Measurements from ENCODE around the gene SP5.
A peak's percentile ranks its signal among the peaks of the same experiment; 100 is the strongest.
"Not testable (repeated sequence)": the region's sequence is repeated elsewhere in the genome, so short reads cannot be mapped to it uniquely, and the experiment has no call there.

SP5 gene

GRCh38 chr2:170715062-170715931, at the start of gene SP5:
Gene SP5 (plus strand): TSS chr2:170715337. CDS start chr2:170715513, 176 bp downstream.
- peak; percentile 55 for DNase-seq

DNA sequence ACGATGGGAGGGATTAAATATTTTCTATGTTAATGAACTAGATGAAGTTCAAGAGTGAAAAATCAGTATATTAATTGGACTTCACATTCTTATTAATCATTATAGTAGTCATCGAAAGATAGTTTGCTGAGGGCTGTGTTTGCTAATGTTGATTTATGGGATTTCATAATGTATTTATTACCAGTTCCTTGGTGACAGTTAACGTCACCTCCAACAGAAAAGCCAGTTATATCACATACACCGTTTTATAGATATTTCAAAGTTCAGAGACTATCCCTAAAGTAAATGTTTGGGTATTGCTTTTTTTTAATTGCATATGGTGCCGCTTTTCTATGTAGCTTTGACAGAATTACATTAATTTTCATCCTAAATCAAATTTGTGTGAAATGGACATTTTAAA, 49.4 kb upstream of the SP5 start:
- no peak for DNase-seq

- DNase-seq: no peak
Observed at GRCh38 chr2:170669909-170670308, 45.2 kb upstream of the SP5 start.

GRCh38 chr2:170670651-170671050, 44.5 kb upstream of the SP5 start:
- no peak for DNase-seq

DNA sequence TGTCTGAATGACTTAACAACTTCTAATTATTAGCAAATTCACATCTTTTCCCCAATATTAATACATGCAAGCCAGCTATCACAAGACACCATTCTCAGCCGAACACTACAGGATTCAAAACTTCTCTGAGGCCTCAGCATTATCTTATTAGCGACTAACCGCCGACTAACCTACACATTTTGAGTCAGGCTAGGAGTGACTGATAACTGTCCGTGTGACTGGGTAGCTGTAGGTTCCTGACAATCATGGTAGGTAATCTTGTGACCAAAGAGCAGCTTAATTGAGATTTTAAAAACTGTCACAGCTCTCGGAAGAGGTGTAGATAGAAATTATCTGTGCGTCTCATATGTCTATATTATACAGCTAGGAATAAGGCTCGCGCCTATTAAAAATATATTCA, 44.1 kb upstream of the SP5 start:
- no peak for DNase-seq

- not testable (repeated sequence) for DNase-seq
Observed at GRCh38 chr2:170674282-170674681, 40.9 kb upstream of the SP5 start.

- no peak for DNase-seq
Observed at GRCh38 chr2:170675701-170676100, 39.4 kb upstream of the SP5 start.

DNA sequence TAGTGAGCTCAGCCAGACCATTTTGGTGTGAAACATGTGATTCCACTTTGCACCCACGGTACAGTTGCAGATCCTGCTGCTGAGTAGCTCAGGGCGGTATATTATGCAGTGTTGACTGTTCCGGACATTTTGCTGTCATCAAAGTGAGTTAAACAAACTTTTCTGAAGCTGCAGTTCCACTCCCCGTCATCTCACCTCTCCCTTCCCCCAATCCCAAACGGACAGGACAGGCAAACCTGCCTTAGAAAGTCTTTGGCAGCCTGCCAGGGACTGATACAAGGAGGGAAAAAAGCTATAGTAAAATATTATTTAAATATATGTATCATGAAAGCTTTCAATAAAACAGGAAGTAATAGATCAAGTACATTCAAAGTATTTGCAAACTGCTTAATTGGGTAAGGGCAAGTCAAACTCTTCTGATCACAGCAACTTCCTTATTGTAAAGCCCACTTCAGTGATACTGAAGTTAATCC, 35.5 kb upstream of the SP5 start:
- DNase-seq: no peak

GRCh38 chr2:170680172-170680941, 34.8 kb upstream of the SP5 start:
- no peak for DNase-seq

DNA sequence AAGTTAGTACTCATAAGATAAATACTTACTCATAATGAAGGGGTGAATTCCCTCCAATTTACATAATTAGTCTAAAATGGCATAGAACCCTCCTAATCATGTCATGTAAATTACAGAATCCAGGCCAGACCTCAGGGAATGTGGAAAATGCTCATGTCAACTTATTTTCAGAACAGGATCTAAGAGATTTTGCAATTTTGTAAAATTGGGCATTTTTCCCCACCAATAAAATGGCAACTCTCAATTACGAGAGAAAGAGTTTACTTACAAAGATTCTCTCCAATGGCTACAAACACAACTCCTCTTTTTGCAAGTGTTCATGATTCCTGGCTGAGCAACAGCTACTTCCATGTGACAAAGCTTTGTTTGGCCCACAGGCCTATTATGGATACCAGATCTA, 33.8 kb upstream of the SP5 start:
- DNase-seq: no peak

DNA sequence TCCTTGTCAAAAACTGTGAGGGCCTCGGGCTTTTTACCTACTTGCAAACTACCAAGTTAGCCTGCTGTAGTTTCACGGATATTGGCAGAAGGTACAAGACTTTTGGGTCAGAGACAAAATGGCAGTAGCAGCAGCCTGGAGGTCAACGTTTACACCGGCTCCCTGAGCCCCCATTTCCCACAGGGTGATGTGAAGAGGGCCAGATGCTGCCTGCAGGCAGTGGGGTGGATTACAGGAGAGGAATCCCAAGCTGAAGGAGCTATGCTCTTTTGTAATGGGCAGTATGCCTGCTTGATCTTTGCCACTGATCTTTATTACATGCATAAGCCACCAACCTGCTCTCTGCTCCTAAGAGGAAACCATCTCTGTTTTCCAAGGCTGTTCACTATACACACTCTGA, 29.5 kb upstream of the SP5 start:
- no peak for DNase-seq

DNA sequence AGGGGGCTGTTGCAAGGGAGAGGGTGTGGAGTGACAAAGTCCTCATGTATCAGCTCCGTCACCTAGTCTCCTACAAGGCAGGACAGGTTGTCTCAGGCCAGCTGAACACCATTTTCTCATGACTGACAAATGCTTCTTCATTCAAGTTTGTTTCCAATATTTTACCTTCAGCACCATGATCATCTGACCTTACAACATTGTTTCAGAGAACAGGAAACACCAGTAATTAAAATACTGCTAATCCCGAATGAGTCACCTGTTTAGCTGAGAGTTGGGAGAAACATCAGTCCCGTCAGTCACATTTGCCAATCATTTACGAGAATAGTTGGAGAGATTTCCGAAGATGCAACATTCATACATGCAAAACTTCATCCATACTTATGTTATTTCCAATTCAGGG, 25.7 kb upstream of the SP5 start:
- no peak for DNase-seq

- DNase-seq: no peak
Observed at GRCh38 chr2:170690640-170691039, 24.5 kb upstream of the SP5 start.

GRCh38 chr2:170694316-170694715, 20.8 kb upstream of the SP5 start:
- DNase-seq: no peak

DNA sequence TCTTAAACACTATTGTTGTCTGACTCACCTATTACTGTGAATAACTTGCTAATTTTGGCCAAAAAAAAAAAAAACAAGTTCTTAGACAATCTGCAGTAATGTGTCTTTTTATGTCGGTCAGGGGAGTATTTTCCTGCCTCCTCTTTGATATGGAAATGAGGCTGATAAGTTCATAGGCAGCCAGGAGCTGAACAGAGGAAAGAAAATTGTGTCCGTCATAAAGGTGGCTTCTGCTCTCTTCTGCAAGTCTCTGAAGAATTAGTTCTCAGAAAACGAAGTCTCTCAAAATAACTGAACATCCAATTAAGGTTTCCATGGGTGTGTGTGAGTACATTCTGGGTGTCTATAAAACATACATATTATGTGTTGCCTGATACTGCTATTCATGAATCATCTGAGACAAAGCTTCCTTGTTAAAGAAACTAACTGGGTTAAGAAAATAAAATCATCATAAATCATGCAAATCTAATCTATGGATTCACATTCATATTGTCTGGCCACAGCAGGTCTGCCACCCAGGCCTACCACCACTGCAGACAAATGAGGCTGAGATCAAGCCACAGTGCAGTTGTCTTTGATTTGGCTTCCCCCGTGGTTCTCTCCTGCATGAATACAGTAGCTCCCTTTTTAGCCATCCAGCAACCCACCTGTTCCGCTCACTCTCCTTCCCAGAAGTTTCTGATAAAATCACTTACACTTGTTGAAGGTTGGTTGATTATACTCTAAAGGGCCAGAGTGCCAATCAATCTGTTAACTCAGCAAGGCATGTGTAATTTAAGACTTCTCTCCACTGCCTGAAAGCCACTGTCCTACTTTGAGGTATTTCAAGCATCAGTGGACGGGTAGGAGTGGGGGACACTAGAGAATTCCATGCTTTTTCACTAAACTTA, 19.4 kb upstream of the SP5 start:
- no peak for DNase-seq

DNA sequence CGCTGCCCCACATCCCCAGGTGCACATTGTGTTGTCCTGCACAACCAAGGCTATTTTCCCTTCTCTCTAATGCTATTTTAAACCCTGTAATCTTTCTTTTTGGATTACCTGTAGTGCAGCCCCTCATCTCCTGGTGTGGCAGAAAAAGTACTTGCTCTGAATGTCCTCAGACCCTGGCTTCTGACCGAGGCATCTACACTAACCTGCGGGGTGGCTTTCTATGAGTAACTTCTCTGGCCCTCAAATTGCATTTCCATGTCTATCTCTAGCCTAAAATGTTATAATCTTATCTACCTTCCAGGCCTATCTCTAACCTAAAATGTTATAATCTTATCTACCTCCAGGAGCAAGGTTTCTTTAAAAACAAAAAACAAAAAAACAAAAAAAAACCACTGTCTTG, 18.2 kb upstream of the SP5 start:
- no peak for DNase-seq

DNA sequence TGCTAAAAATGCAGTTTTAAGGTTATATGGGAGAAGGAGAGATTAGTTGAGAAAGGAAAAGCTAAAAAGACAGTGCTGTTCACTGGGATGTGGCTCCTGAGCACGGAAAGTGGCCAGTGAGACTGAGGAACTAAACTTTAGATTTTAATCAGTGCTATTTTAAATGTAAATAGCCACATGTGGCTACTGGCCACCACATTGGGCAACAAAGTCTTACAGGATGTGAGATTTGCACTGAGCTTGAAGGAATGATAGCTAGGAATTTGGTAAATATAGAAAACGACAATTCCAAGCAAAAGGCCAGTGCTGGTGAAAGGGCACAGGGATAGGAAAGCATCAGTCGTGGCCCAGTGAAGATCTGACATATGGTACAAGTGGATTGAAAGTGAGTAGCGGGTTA, 14.1 kb upstream of the SP5 start:
- DNase-seq: no peak

GRCh38 chr2:170703776-170704476, 11.2 kb upstream of the SP5 start:
- DNase-seq: no peak

- no peak for DNase-seq
Observed at GRCh38 chr2:170707821-170708795, 7.0 kb upstream of the SP5 start.

DNA sequence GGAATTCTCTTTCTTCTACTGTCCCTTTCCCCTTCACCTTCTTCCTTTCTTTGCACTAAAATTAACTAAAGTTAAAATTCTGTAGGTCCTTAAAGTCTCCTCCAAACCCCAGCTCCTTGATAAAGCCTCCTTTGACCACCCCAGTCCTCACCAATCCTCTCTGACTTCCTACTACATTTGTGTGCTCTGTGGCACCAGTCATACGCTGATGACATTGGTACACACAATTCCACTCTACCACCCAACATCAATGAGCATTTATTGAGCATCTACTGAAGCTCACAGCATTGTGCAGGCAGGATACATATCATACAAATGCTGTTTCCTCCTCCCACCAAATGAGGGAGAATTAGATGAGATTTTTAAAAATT, 4.5 kb upstream of the SP5 start:
- DNase-seq: no peak

DNA sequence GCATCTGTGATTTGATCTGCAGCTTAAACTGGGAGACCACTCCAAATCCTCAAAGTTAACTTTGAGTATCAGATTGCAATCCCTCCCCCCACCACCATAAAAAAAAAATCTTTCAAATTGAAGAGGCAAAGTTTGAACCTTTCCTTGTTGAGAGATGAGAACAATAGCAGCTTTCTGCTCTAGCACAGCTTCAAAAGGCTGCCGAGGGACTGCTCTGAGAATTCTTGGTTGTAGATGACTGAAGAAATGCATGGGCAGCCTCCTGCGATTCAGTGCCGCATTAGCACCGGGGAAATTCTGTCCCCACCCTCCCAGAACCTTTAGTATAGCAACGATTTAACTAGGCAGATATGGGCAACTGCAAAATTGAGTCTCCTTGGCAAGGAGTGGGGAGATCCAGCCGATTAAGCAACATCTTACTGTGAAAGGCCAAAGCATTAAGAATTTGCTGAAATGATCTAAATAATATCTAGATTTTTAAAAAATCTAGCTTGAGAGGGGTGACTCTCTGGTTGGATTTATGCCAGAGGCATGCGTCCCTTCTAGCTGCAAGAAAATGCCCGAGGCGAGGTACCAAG, 3.9 kb upstream of the SP5 start:
- no peak for DNase-seq

Data from CD4-positive, alpha-beta T cell treated with Interleukin-21 for 1 hour (primary cell).